HG03159 (cell line): ENCODE results near the gene KLHL35.

ENCODE experiments used
- ATAC-seq: cut with Tn5 transposase; IDR thresholded peaks from one replicate; pipeline ENCODE4 v1.9.1; 2021; ENCODE audit warnings: mild to moderate bottlenecking, moderate library complexity; ENCODE audit not compliant: unreplicated experiment

Gene KLHL35

DNA sequence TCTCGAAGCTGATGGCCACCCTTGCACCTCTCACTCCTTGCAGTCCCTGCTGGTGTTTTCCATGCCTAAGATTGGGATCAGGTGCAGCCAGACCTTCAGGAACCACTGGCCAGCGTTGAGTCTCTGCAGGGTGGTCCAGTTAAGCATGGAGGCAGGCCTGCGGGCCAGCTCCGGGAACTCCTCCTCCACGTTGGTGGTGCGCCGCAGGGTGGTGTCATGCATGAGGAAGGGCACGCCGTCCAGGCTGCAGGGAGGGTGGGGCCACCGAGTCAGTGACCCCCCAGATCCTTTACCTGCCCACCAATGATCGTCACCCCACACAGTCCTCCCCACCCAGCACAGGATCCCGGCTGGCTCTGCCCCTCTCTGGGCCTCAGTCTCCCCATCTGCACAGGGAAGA, 10.0 kb upstream of the KLHL35 start:
- no peak for ATAC-seq

DNA sequence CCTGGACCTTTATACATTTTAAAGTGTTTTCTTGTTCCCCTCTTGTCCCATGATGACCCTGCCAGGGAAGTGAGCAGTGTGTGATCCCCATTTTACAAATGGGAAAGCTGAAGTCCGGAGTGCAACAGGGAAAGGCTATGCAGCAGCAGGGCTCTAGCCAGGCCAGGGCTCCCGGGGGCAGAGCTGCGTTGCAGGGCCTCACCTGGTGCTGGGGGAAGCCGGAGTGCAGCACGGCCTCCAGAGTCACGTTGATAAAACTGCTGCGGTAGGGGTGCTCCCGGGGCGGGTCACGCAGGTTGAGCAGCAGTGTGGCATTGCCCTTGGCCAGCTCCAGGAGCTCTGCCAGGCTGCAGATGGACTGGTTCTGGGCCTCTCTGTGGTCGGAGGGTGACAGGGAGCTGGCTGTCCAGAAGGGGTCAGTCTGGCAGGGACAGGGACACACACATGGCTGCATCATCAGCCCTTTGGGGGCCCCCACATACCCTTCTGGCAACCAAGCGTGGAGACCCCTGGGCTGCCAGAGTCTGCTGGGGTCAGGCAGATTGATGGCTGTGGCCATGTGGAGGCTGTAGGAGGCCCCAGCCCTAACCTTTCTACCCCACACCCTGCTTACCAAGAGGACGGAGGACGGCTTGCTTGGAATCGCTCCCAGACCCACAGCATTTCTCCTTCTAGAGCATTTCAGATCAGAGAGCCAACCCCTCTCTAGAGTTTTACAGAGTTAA, 9.3 kb upstream of the KLHL35 start:
- no peak for ATAC-seq

DNA sequence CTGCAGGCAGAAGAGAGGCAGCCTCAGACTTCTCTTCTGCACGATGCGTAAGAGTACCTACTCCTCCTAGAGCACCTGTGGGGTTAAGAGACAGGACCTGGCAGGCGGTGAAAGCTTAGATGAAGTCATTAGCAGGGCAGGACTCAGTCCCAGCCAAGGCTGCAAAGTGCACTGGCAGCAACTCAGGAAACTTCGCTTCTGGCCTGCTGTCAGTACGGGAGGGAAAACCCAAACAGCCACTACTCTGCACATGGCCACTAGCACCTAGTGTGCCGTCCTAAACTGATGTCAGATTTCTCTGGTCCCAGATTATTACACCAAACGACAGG, 8.8 kb upstream of the KLHL35 start:
- ATAC-seq = no peak

DNA sequence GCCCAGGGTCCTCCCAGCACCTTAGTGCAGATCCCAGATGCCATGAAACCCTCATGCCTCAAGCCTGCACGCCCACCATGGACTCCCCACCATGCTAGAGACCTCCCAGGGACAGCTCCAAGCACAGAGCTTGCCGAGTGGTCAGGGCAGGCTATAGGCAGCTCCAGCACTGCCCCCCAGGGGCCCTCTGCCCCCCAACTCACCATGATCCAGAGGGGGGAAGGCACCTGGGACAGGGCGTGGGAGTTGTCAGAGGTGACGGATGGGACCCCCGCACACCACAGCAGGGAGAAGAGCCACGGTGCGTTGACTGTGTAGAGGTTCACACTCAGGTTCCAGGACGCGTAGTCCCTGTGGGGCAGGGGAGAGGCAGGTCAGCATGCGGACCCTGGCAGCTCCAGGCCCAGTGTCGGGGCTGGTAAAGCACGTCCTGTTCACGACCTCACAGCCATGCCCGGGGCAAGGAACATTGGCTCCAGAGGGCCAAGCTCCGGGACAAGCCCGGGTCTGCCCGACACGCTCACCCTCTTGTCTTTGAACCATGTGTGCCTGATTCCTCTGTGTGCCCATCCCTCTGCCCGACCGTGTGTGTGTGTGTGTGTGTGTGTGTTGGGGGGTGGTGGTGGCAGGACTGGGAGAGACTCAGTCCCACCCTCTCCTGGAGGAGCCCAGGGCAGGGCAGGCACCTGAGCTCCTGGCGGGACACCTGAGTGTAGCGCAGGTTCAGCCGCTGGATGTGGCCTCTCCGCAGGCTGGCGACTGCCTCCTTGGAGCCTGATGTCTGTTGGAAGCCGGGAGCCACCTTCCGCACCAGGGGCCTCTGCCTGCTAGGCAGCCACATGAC, 8.2 kb upstream of the KLHL35 start:
- no peak for ATAC-seq

DNA sequence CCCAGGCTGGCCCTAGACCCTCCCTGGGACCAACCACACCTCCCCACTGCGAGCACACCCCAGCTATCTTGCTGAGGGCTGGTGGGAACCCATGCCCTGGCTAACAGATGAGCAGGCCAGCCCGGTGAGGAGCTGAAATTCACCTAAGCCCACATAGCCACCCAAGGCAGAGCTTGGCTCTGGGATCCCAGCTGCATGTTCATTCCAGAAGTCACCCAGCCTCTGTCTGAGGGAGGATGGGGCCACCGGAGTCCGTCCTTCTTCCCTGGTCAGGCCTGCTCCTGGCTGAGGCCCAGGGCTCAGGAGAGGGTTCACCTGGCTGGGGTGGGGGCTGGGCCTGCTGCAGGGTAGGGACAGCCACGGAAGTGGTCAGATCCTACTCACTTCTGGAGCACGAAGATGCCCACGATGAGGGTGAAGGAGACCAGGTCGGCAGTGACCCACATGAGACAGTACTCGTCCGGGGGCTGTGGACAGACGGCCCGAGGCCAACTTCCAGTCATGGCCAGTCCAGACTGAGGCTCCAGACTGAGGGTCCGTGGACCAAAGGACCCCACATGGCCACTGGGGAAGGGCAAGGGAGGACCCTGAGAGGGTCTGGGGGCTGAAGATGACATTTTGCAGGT, 6.6 kb upstream of the KLHL35 start:
- no peak for ATAC-seq

DNA sequence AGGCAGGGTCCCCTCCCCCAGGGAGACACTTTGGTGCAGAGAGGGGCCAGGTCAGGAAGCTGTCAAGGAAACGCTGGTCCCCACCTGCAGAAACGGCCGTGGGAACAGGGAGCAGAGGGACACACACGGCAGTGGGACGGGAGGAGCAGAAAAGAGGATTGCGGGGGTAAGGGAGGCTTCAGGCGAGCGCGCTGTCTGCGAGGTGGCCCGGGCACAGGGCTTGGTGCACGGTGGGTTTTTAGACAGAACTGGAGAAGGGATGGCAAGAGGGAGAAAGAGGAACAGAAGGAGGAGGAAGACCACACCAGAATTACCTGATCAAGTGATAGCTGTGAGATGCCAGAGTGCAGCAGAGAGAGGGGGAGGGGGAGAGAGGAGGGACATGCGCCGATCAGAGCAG, 6.0 kb upstream of the KLHL35 start:
- no peak for ATAC-seq

DNA sequence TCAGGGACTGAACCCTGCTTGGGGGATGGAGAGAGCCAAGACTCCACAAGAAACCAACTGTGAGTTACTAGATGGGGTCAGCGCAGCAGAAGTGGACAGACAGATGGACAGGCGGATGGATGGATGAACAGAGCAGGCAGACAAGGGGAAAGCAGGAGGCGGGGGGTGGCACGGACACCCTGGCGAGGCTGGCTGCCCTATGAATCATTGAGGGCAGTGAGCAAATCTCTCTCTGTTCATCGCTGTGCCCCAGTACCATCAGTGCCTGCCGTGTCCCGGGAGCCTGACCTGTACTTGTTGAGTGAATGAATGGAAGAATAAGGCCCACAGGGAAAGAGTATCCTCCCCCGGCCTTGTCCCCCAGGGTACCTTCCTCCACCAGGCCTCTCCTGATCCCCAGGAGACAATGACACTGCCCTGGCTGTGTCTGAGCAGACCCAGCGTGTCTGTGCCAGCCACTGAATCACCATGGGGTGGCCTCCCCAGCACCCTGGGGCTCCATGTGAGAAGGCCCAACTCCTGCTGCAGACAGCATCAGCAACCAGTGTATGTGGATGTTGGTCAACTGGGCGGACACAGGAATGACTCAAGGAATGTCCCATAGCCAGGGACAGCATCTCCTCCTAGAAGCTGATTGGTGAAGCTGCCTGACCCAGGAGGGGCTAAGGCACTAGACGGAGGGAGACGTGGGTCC, 5.1 kb upstream of the KLHL35 start:
- no peak for ATAC-seq

DNA sequence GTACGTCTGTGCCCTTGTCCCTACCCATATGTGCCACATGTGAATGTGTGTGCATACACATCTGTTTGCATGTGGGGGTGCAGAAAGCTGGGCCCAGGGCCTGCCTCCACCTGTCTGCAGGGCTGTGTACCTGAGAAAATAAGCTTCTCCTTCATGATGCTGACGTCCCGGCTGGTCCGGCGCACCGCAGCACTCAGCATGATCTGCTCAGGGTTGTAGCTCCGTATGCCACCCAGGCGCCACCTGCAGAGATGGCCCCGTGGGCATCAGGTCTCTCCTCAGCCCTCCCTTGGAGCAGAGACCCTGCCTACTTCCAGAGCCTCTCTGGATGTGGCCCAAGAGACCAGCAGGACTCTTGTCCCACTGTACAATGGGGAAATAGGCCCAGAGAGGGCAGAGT, 3.8 kb upstream of the KLHL35 start:
- no peak for ATAC-seq

DNA sequence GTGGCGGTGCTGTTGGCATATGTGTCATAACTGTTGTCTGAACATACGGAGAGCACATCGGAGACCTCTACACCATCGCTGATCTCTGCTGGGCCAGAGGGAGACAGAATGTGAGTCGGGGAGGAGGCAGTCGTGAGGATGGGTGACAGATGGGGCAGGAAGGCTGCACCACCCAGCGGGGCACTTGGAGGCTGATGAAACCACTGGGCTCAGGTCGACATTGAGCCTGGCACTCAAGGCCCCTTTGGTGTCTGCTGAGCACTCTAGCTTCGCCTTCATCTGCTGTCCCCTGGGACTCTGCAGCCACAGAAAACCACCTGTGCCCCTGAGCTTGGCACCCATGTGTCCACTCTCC, 2.5 kb upstream of the KLHL35 start:
- no peak for ATAC-seq

DNA sequence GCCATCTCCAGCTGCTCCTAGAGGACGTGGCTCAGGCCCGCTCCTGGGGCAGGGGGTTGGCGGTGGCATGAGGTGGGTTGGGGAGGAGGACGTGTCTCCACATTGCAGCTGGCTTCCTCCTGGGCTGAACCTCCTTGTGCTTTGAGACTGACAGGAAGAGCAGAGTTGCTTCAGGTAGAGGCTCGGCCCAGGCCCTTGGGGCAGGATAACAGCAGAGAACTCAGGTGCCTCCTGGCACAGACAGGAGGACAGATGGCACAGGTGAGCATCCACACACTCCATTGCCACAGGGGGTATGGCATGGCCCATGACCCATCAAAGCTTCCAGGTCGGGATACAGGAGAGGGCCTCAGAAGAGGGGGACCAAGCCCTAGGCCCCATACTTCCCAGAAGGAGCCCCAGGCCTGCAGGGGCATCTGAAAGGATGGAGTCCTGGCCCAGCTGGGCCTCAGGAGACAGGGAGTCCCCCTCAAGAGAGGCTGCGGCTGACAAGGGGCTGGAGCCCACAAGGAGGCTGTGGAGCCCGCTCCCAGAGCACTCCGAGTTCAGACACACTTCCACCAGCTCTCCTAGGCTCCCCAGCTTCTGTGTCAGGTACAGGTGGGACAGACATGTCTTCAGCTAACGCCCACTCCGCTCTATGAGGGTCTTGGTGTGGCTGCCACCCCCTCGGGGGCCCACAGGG, 2.0 kb upstream of the KLHL35 start:
- no peak for ATAC-seq

DNA sequence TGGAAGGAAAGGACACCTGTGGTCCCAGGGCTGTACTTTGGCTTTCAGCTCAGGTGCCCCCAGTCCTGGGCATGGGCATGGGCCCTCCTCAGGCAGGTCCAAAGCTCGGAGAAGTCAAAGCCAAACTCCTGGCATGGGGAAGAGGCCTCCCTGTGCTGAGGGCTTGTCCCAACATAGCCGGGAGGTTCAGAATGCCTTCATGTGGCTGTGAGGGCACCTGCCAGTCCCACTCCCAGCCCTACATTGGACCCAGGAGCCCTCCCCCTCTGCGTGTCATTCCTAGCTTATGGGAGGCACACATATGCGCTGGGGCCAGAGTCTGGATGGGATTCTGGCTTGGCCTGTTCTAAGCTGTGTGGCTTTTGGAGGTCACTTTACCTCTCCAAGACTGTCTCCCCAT, 1.0 kb upstream of the KLHL35 start:
- no peak for ATAC-seq

DNA sequence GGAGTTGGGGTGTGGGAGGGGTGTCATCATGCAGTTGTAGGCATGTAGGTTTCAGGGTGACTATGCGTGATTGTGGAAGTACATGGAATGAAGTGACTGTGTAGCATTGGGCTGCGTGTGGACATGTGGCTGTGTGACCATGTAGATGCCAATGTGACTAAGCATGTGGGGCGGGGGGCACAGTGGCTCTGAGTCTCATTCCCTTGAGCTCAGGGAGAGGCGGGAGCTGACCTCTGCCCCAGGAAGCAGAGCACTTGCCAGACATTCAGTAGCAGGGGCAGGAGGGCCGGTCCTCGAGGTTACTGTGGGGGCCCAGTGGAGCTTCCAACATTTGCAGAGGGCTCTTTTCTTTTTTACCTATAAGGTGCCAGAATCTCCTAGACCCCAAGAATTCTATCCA, 440 bp upstream of the KLHL35 start:
- ATAC-seq = no peak

DNA sequence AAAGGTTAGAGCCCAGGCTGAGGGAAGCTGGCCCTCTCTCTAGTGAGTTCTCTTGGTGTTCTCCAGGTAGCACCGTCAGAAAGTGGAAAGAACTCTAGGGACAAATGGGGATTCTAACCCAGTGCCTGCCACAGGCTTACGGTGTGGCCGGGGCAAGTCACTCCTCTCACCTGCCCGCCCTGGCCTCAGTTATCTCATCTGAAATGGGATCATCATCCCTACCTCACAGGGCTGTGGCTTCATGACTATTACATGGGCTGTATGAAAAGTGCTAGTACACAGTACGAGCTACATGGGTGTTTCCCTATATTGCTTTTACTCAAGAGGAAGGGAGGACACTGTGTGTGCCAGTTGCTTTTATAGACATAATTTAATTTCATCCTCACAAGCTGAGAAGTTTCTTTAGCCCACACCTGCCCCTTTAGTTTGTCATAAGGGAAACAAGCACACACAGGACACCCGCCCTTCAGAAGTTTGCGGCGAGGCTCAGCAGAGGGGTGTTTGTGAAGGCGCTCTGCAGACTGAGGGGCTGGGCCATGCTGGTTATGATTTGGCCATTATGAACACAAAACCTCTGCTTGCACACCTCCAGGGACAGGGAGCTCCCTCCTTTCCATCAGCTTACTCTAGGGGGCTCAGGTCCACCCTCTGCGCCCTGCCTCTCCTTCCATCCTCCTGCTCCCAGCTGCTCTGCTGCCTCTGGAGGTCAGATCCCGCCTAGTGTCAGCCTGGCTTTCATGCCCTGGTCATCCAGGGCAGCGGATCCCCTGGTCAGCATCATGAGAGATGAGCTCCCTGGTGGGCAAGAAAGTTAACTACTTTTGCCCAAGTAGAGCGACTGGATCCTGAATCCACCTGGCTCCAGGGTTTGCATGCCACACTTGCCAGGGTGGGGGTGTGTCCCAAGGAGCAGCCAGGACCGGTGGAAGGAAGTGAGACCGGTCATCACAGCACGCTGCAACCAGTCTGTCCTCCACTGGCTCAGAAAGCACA, 1.2 kb downstream of the KLHL35 start:
- no peak for ATAC-seq

DNA sequence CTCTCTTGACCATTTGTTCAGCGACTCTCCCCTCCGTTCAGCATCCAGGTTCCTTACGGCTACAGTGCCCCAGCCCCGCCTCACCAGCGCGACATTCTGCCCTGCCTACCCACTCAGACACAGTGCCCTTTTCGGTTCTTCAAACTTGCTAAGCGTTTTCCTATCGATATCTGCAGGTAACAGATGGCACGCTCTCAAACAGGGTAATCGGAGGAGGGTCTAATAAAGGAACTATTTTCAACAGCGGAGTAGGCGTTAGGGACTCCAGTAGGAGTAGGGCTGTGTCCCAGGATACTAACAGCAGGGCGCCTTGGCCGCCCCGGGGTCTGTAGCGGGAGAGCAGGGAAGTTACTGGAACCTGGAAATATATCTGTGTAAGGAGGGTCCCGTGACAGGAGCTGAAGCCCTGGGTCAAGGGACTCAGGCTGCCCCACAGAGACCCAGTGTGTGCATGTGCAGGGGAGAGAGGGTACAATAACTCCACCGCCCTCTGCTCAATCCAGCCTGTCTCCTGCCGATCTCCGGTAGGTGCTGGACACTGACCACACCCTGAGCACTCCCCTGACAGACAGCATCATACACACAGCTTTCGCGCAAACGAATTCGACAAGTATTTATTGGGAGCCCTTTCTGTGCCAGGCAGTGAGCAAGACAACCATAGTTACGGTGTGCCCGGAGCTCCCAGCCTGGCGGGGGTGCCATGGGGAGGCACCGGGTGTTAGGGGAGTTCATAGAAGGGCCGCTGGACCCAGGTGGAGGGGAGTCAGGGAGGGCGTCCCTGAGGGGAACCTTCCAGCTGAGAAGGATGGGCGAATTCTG, 2.1 kb downstream of the KLHL35 start:
- no peak for ATAC-seq

DNA sequence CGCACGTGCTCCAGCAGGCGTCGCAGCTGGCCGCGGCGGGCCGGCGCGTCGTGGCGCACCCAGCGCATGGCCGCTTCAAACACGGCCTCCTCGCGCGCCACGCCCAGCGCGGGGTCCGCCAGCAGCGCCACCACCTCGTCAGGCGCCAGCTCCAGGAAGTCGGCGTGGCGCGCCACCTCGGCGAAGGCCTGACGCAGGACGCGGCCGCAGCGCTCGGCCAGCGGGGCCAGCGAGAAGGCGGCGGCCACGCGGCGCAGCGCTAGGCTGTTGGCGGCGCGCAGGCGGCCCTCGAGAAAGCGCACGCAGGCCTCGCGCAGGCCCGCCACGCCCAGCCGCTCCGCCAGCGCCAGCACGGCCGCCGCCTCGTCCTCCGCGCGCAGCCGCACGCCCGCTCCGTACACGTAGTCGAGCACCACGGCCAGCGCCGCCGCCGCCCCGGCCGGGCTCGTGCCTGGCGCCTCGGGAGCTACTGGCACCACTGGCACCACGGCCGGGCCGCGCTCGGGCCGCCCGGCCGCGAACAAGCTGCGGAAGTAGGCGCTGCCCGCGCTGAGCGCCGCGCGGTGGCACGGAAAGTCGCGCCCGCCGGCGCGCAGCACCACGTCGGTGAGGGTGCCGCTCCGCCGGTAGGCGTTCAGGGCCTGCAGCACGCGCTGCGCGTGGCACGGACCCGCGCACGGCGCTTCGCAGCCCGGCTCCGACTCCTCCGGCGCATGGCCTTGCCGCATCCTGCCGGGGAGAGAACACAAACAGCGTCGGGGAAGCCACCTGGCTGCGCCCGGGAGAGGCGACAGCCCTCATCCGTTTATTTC, 2.9 kb downstream of the KLHL35 start:
- no peak for ATAC-seq

DNA sequence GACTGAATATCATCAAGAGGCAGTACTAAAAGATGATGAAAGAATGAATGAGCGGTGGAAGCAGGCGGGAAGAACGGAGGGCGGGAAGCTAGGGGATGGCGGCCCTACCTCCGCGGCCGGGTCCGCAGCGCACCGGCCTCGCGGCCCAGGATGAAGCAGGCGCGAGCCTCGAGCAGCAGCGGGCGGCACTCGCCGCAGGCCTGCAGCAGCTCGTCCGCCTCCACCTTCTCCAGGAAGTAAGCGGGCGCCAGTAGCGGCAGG, 3.4 kb downstream of the KLHL35 start:
- ATAC-seq = no peak

DNA sequence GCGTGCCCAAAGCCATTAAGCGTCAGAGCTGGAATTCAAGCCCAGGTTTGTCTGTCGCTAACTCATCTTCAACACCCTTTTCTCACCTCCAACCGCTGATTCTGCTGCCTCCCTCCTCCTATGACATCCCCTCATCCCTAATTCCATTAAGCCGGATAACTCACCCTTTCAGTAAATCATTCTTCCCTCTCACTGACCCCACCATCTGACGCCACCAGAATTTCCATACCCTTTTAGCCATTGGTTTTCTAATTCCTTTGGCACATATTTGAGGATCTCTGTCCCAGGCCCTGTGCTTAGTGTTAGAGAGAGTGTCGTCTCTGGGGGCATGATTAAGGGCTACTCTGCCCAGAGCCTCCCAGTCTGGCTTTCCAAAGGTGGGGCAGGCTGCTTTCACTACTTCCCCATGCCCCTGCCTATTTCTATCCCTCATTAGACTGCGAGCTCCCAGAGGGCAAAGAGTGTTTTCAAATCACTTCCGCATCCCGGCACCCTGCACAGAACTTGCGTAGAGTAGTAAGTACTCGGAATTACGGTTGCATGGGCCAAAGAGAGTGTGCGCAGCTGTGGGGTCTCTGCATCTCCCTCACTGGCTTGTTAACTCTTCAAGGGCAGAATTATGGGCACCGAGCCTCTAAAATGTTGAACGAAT, 3.9 kb downstream of the KLHL35 start:
- ATAC-seq = no peak

DNA sequence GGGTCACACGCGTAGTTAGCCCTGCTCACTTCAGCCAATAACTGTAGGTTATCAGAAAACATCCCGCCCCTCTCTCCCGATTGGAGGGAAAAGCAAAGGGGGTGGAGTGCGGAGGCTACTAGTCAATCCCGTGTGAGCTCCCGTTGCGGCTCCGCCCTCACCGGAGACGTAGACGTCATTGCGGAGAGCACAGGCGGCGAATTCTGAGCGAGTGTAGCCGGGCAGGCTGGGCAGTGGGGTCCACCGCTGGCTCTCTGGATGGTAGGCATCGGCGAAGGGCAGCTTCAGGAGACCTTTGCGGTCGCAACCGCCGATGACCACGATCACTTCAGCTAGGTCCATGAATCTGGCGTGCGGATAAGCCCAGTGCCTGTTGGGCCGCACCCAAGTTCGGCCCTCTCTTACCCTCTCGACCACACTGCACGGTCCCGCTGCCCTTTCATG, 4.7 kb downstream of the KLHL35 start:
- ATAC-seq = peak; percentile 60
